SJSA1 (cell line): ENCODE measurements around the gene LRRFIP1. TPM values are rescaled to one million over a fixed set of nuclear protein-coding genes. Genes with fewer than 3 reads are reported as not detected.

Experiments
- DNase-seq, 2 experiments: peaks; one replicate each; pipeline ENCODE4 v3.0.0-alpha.2; 2015 to 2020; ENCODE audit warnings: low spot score in 2 of 2, low read depth in 1 of 2
- H3K27ac ChIP-seq: fragments of 250-450 bp; sonication (Bioruptor Pico); 2 replicates; pipeline ENCODE4 v1.5.1; 2020; ENCODE audit warnings: mild to moderate bottlenecking, moderate library complexity
- H3K27me3 ChIP-seq: fragments of 250-450 bp; sonication (Bioruptor Pico); replicated peaks from 2 replicates; pipeline ENCODE4 v1.5.1; 2020; ENCODE audit warnings: mild to moderate bottlenecking, moderate library complexity
- H3K36me3 ChIP-seq: fragments of 250-450 bp; sonication (Bioruptor Pico); 2 replicates; pipeline ENCODE4 v1.5.1; 2020; ENCODE audit warnings: mild to moderate bottlenecking
- H3K4me1 ChIP-seq: fragments of 250-450 bp; sonication (Bioruptor Pico); replicated peaks from 2 replicates; pipeline ENCODE4 v1.6.1; 2021; ENCODE audit warnings: mild to moderate bottlenecking
- H3K4me3 ChIP-seq: fragments of 250-450 bp; sonication (Bioruptor Pico); 2 replicates; pipeline ENCODE4 v1.5.1; 2020; ENCODE audit warnings: mild to moderate bottlenecking
- H3K9me3 ChIP-seq: fragments of 250-450 bp; sonication (Bioruptor Pico); replicated peaks from 2 replicates; pipeline ENCODE4 v1.5.1; 2020; ENCODE audit warnings: mild to moderate bottlenecking
- total RNA-seq: library from RNA; depleted of rRNA; stranded (reverse); fragments of >200 nt; shearing (Covaris generic); gene quantifications from 2 replicates; pipeline ENCODE4 v1.2.3, GENCODE V29; 2014

LRRFIP1 gene
- total RNA-seq, 1 experiment from 2014 or later, result 76.7 TPM

GRCh38 chr2:237701859-237702390 lies 74.5 kb downstream of the LRRFIP1 start:
- no peak for DNase-seq
- Histone ChIP-seq H3K9me3 (no peaks in the 10 kb centered on the region), H3K27me3 (no peaks in the 10 kb centered on the region), H3K27ac (peak overlapping the region; percentile 93), H3K4me1 (peaks cover 47% of the 10 kb centered on the region), H3K4me3 (no peak overlapping the region), H3K36me3 (peaks cover 24% of the 10 kb centered on the region)

- peaks cover 28% of the 10 kb centered on the region for H3K36me3 ChIP-seq
- no peaks in the 10 kb centered on the region for H3K9me3 ChIP-seq
- H3K27me3 ChIP-seq, result no peaks in the 10 kb centered on the region
- peak; percentile 57 to 69 for DNase-seq
- H3K4me1 ChIP-seq, result peaks cover 55% of the 10 kb centered on the region
- no peak overlapping the region for H3K4me3 ChIP-seq
- peak overlapping the region; percentile 93 for H3K27ac ChIP-seq
Measured at GRCh38 chr2:237702441-237703391, 75.3 kb downstream of the LRRFIP1 start.

DNA sequence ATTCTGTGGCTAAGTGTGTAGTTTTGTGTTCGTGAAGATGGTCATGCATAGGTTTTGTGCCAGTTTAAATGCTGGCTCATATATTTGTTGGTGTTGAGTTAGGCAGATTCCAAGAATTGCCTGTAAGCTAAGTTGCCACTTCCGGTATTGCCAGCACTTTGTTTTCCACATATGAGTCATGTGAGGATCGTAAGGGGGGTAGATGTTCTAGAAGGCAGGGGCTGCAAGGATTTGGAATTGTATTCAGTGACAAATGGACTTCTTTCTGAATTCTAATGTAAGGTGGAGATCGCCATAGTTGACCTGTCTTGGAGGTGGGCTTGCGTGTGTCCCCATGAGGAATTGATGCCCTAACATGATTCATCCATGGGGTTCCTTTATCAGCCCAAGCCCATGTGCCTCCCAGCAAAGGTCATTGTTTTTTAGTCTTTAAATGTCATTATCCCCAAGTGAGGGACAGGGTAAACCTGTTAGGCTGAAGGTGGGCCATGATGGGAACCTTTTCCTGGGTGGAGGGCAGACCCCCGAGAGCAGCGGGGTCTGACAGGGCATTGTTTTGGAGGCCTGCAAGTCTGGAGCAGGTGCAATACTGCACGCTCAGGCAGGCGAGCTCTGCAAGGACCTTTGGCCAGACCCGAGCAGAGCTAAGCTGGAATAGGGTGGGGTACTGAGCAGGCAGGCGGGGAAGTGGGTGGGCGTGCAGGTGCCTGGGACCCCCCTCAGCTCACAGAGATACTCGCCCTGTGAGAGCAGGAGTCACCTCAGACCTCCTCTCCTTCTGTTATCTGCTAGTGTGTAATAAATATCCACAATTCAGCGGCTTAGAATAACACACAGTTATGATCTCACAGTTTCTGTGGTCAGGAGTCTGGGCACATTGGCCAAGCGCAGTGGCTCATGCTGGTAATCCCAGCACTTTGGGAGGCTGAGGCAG lies 77.4 kb downstream of the LRRFIP1 start:
- Histone ChIP-seq H3K4me1 (peaks cover 55% of the 10 kb centered on the region), H3K4me3 (no peak overlapping the region), H3K36me3 (peaks cover 46% of the 10 kb centered on the region), H3K27ac (peak overlapping the region; percentile 93), H3K9me3 (no peaks in the 10 kb centered on the region), H3K27me3 (no peaks in the 10 kb centered on the region)
- DNase-seq, result peak; percentile 74 to 81

GRCh38 chr2:237706257-237706656 lies 78.9 kb downstream of the LRRFIP1 start:
- H3K36me3 ChIP-seq, result peaks cover 38% of the 10 kb centered on the region
- no peak overlapping the region for H3K27ac ChIP-seq
- no peak for DNase-seq

GRCh38 chr2:237708065-237708398 lies 80.6 kb downstream of the LRRFIP1 start:
- no peak for DNase-seq
- peaks cover 35% of the 10 kb centered on the region for H3K4me1 ChIP-seq
- H3K4me3 ChIP-seq, result no peak overlapping the region
- H3K27me3 ChIP-seq, result no peaks in the 10 kb centered on the region
- no peak overlapping the region for H3K27ac ChIP-seq
- H3K9me3 ChIP-seq, result no peaks in the 10 kb centered on the region
- peaks cover 55% of the 10 kb centered on the region for H3K36me3 ChIP-seq

More at GRCh38 chr2:237706257-237706656, 78.9 kb downstream of the LRRFIP1 start:
- H3K4me3 ChIP-seq, result no peak overlapping the region
- no peaks in the 10 kb centered on the region for H3K9me3 ChIP-seq
- H3K27me3 ChIP-seq, result no peaks in the 10 kb centered on the region
- H3K4me1 ChIP-seq, result peaks cover 53% of the 10 kb centered on the region

DNA sequence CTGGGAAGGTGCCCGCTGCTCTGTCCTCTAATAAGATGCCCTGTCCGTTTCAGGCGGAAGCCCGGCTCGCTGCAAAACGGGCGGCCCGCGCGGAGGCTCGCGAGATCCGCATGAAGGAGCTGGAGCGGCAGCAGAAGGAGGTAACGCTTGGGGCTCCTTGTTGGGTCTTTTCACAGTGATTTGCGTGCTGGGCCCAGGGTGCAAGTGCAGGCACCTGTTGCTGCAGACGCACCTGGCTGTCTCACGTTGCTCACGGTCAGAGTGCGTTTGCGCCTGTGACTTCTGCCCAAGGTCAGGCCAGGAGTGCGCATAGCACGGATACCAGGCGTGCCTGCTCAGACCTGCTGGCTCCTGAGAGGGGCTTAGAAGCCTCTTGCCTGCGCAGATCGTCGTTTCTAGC lies 81.1 kb downstream of the LRRFIP1 start:
- H3K9me3 ChIP-seq, result no peaks in the 10 kb centered on the region
- H3K4me1 ChIP-seq, result peaks cover 30% of the 10 kb centered on the region
- DNase-seq, result no peak
- H3K27ac ChIP-seq, result no peak overlapping the region
- H3K36me3 ChIP-seq, result peaks cover 55% of the 10 kb centered on the region
- no peak overlapping the region for H3K4me3 ChIP-seq
- no peaks in the 10 kb centered on the region for H3K27me3 ChIP-seq

GRCh38 chr2:237708961-237709360 lies 81.6 kb downstream of the LRRFIP1 start:
- Histone ChIP-seq H3K4me3 (no peak overlapping the region), H3K9me3 (no peaks in the 10 kb centered on the region), H3K4me1 (peaks cover 27% of the 10 kb centered on the region), H3K36me3 (peaks cover 55% of the 10 kb centered on the region), H3K27me3 (no peaks in the 10 kb centered on the region), H3K27ac (no peak overlapping the region)
- no peak for DNase-seq

- Histone ChIP-seq H3K4me1 (peaks cover 36% of the 10 kb centered on the region), H3K4me3 (no peak overlapping the region), H3K9me3 (no peaks in the 10 kb centered on the region), H3K27me3 (no peaks in the 10 kb centered on the region), H3K27ac (no peak overlapping the region), H3K36me3 (peaks cover 51% of the 10 kb centered on the region)
- DNase-seq, result no peak
Measured at GRCh38 chr2:237711458-237712150, 84.2 kb downstream of the LRRFIP1 start.

- Histone ChIP-seq H3K9me3 (no peaks in the 10 kb centered on the region), H3K27ac (no peak overlapping the region), H3K4me1 (peaks cover 24% of the 10 kb centered on the region), H3K27me3 (no peaks in the 10 kb centered on the region), H3K4me3 (no peak overlapping the region), H3K36me3 (peaks cover 47% of the 10 kb centered on the region)
- DNase-seq, result no peak
Measured at GRCh38 chr2:237712477-237713377, 85.3 kb downstream of the LRRFIP1 start.

- Histone ChIP-seq H3K4me3 (no peak overlapping the region), H3K27ac (peak overlapping the region; percentile 20; the same call in 1 of the 2 replicates), H3K27me3 (no peaks in the 10 kb centered on the region), H3K9me3 (no peaks in the 10 kb centered on the region), H3K36me3 (peaks cover 37% of the 10 kb centered on the region), H3K4me1 (peaks cover 24% of the 10 kb centered on the region)
- DNase-seq, result peak in 1 of 2 experiments; percentile 40
Measured at GRCh38 chr2:237714690-237715458, 87.5 kb downstream of the LRRFIP1 start.

GRCh38 chr2:237715459-237715947 lies 88.1 kb downstream of the LRRFIP1 start:
- no peak for DNase-seq

GRCh38 chr2:237716011-237716410 lies 88.6 kb downstream of the LRRFIP1 start:
- Histone ChIP-seq H3K4me3 (no peak overlapping the region), H3K27ac (no peak overlapping the region), H3K9me3 (no peaks in the 10 kb centered on the region), H3K27me3 (no peaks in the 10 kb centered on the region), H3K4me1 (peaks cover 34% of the 10 kb centered on the region), H3K36me3 (peaks cover 34% of the 10 kb centered on the region)
- no peak for DNase-seq

More at GRCh38 chr2:237715459-237715947, 88.1 kb downstream of the LRRFIP1 start:
- Histone ChIP-seq H3K4me1 (peaks cover 29% of the 10 kb centered on the region), H3K36me3 (peaks cover 35% of the 10 kb centered on the region), H3K27me3 (no peaks in the 10 kb centered on the region), H3K4me3 (no peak overlapping the region), H3K9me3 (no peaks in the 10 kb centered on the region), H3K27ac (peak overlapping the region; percentile 20; the same call in 1 of the 2 replicates)
